OCI-LY3 (cell line): ENCODE data around the gene PARD3B.

Experiments used
- EZH2phosphoT487 ChIP-seq: fragments of 200-600 bp; shearing (Covaris generic); IDR thresholded peaks from 2 replicates; pipeline ENCODE4 v1.6.1; 2018; ENCODE audit warnings: antibody characterized with exemption, mixed run types, low read depth
- TF ChIP-seq, protein P1 (sequence below): fragments of 200-600, 300-600 bp; sonication (generic); IDR thresholded peaks from 2 replicates; pipeline ENCODE4 v1.5.1; 2014; ENCODE audit warnings: antibody characterized with exemption, low read length, low read depth

DNA sequence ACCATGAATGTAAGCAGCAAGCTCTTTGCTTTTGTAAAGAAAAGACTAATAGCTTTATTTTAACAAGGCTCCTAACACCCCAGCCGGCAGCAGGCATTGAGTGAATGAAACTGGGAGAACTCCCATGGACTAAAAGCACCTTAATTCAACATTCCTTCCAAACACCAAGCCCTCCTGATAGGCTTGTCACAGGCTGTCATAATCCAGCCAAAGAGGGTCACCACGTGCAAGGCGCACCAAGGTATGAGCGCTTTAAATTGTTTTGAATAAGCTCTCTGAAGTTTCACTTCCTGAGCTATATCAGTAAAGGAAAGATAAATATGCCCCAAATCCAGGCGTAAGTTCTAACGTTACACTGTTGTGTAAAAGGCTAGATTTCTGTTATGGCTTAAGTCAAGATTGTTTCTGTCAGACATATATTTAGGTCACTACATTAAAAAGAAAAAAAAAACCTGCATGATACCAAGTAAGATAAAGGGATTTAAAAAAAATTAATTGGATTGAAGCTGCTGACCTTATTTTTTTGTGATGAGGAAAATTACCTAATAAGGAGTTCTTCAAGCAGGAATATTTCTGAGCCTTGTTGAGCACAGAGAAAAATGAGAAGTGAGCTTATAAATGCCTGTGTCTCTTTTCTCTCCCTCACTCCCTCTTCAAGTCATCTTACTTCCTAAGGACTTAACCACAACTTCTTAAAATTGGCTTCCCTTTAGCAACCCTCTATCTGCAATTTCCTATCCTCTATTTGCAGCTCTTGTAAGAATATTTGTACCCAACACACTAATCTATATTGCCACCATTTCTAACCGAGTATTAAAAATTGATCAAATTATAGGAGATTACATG, 1000.9 kb downstream of the PARD3B start:
- TF ChIP-seq, protein P1, sequence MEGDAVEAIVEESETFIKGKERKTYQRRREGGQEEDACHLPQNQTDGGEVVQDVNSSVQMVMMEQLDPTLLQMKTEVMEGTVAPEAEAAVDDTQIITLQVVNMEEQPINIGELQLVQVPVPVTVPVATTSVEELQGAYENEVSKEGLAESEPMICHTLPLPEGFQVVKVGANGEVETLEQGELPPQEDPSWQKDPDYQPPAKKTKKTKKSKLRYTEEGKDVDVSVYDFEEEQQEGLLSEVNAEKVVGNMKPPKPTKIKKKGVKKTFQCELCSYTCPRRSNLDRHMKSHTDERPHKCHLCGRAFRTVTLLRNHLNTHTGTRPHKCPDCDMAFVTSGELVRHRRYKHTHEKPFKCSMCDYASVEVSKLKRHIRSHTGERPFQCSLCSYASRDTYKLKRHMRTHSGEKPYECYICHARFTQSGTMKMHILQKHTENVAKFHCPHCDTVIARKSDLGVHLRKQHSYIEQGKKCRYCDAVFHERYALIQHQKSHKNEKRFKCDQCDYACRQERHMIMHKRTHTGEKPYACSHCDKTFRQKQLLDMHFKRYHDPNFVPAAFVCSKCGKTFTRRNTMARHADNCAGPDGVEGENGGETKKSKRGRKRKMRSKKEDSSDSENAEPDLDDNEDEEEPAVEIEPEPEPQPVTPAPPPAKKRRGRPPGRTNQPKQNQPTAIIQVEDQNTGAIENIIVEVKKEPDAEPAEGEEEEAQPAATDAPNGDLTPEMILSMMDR: no peak
- no peak for TF ChIP-seq EZH2phosphoT487
